ENCODE data around the gene RBKS.

The RBKS gene

DNA sequence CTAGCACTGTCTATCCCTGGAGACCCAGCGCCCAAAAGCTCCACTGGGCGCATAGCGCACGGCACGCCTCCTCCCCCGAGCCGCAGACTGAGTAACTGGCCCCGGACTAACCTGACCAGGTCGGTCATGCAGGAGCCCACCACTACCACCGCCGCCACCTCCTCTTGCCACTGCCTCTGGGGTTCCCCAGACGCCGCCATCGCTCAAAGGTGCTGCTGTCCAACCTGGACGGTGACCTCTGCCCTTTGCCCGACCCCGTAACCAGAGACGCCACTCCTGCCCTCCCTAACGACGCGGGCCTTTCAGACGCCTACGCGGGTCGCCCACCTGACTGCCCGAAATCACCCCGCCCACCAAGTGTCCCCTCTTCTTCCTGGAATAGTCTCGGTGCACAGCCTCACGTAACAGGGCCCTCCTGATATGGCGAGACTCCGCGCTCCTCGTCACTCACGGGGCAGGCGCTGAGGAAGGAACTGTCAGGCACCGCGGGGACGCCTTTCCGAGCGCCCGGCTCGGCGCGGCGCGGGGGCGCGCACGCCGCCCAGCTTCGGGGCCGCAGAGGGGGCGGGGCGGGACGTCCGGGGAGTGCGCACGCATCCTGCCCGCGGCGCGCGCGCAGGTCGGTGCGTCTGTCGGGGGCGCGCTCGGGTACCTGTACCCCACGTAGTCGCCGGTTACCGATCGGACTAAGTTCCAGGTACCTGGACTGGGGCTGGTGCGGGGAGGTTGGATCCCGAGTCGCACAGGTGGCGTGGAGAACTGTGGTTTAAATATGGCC lies at the start of gene RBKS, which contains the start of gene BABAM2:
TSS of gene RBKS (minus strand) at position 242 of the 778 bp plus-strand sequence. CDS start at position 200, 42 bp downstream.
TSS of gene BABAM2 (plus strand) at position 584 of the 778 bp plus-strand sequence. CDS start 3,828 bp downstream, outside the sequence.
- DNase-seq (ENCODE audit: low read depth): peak; percentile 88

DNA sequence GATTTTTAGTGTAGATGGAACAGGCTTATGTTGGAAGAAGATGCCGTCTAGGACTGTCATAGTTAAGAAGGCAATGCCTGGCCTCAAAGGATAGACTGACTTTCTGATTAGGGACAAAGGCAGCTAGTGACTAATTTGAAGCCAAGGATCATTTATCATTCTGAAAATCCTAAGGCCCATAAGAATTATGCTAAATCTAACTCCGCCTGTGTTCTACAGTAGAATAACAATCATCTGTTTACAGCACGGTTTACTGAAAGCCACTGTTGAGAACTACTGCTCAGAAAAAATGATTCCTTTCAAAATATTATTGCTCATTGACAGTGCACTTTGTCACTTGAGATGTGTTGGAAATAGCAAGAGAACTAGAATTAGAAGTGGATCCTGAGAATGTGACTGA lies 44.8 kb upstream of the RBKS start:
- DNase-seq (ENCODE audit: low read depth): no peak

DNA sequence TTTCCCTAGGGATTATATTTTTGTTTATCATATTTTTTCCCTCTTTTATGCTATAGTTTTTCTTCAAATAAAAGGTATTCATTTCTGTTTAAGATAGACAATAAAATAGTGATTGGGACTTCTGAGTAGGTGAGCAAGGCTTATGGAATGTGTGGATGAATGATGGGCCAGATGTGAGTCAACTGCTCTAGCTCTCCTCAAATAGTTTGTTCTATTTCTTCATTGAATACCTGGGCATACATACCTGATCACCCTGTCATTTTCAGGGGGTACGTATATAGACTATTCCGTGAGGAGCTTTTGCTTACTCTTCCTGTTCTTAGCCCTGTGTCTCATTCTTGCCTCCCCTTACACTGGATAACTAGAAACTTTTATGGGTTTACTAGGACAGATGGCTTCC lies 42.2 kb upstream of the RBKS start:
- peak; percentile 67 for DNase-seq (ENCODE audit: low read depth)

DNA sequence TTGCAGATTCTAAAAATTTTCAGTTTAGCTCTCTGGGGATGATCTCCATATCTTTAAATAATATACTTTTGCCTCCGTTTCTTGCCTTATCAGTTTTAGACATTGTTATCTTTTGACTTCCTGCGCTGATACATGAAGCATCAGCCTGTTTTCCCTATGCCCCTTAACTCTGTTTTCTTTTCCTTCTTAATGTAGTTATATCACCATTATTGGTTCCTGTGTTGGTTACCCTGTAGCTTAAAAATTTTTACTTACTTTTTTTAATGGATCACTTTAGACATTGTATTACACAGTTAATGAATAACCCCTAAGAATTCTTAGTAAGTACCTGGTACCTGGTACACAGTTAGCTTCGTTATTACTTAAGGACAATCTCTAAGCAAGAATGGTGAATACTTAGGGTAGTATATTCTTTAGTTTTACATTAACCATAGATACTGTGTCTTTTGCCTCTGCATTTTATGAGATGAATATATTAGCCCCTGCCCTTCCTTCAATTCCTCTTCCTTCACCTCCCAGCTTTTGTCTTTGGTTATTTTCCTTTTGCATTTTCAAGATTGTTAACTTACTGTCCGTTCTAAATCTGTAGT lies 41.3 kb upstream of the RBKS start:
- DNase-seq (ENCODE audit: low read depth): no peak

DNA sequence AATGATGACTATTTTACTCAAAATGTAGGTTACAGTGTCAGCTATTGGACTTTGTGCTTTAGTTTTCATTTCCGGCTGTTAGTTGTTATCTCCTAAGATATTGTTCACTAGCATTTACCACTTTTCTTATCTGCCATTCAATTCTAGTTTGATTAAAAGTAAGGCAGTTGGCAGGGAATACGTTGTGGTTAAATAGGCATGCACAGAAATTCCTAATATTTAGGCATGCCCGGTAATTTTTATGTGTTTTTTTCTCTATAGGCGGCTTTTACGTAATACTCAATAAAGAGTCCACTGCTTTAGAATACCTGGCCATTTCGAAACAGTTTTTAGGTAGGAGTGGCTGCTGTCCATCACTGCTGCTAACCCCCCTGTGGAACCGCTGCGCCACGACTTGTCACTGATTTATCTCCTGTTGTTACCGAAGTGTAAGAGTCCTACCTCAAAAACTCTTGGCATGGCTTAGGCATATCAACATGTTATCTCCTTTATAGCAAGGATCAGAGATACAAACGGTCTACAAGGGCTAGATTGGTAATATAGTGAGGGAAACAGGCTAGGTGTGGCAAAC lies 39.8 kb upstream of the RBKS start:
- DNase-seq (ENCODE audit: low read depth): no peak

DNA sequence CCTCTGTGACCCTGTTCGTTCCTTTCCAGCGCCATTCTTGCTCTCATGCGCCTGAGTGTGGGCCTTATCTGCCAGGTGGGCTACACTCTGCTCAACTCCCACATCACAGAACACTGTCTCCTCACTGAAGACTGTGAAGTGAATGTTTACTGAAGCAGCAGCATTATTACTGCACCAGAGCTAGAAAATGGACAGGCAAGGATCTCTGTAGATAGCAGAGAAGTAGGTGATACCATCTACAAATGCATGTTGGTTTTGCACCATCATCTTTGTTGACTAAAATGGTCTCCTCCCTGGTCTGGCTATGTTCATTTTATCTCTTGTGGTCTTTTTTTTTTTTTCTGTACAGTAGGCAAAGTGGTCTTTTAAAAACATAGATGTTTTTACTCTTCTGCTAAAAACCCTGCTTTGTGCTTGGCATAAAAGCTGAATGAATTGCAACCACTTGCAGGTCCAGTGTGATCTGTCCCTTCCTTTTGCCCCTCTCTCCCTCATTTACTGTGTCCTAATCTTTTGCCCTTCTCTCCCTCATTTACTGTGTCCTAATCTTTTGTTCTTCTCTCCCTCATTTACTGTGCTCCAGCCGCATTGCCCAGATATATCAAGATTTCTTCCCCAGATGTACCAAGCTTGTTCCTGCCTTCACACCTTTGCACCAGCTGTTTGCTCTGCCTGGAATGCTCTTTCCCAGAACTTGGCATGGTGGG lies 35.7 kb upstream of the RBKS start:
- no peak for DNase-seq (ENCODE audit: low read depth)

DNA sequence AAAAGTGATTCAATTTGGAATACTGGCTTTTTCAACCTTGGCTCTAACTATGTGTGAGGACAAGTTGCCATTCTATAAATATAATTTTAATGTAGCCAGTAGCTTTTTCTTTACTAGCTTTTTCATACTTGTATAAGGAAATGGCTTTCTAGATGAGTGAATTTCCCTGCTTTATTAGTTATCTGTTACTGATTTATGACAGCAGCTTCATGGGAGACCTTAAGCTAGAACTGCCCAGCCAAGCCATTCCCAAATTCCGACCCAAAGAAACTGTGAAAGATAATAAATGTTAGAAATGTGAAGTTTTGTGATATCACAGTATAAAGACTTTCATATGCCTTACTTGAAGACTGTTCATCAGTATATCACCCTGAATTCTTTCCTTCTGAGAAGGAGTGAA lies 32.7 kb upstream of the RBKS start:
- DNase-seq (ENCODE audit: low read depth): no peak

DNA sequence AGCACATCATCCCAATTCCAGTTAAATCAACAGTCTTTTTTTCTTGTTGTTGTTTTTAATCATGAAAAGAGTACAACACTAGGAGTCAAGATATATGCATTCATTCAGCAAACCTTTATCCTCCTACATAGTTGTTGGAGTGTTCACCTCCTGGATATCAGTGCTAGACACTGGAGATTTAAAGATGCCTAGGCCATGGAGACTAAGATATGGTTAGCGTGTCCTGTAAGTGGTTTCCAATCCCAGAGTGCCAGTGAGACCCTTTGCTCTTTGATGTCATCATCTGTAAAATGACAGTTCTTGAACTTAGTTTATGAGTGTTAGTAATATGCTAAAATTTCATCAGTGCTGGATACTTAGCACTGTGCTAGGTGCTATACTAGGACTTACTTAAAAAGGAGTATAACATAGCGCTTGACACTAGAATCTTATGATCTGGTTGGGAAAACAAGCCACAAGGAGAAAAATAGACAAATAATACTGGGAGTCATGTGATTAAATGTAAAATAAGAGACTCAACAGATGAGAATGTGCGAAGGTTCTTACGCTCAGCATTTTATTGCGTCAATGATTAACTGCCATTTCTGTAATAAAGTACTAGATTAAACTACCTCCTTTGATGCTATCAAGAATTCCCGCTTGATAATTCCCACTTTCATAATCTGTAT lies 31.8 kb upstream of the RBKS start:
- DNase-seq (ENCODE audit: low read depth): no peak

DNA sequence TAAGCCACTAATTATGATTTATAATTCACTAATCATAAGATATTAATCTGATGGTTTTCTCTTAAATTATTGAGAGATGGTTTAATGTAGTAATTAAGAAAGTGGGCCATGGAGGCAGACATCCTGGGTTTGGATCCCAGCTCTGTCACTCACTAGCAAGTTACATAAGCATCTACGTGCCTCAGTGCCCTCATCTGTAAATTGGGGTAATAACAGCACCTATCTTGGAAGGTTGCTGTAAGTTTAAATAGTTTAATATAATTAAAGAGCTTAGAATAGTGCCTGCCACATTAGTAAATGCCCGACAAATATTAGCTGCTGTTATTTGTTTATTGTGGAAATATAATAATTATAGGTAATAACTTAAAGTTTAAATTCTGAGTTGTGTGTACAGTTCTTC lies 31.2 kb upstream of the RBKS start:
- DNase-seq (ENCODE audit: low read depth): no peak

DNA sequence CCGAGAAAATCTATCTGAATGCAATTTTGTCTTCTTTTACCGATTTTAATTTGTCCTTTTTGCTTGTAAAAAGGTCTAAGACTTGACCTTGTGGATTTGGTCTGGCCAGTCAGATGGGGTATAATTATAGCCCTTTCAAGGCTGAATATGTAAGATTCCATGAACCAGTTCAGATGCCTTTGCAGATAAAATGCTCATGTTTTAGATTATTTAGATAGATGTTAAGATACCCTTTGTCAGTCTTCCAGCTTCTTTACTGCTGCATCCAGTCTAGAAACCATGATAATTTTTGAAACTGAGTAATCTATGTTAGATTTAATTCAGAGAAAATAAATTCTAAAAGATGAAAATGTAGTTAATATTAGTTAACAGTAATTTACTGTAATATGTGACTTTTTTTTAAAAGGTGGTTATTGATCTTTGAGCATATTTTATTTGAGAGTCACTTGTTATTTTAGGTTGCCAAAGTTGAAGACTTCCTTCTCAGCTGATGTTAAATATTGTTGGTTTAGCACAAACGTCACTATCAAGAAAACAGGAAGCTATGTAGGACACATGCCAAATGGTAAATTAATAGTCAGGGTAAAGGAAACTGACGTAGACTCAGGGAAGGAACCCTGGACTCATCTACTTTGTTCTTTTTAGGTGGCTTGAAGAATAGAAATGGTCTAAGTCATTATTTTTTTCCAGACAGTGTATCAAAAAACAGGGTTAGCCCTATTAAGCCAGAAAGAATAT lies 30.1 kb upstream of the RBKS start:
- DNase-seq (ENCODE audit: low read depth): peak; percentile 60

DNA sequence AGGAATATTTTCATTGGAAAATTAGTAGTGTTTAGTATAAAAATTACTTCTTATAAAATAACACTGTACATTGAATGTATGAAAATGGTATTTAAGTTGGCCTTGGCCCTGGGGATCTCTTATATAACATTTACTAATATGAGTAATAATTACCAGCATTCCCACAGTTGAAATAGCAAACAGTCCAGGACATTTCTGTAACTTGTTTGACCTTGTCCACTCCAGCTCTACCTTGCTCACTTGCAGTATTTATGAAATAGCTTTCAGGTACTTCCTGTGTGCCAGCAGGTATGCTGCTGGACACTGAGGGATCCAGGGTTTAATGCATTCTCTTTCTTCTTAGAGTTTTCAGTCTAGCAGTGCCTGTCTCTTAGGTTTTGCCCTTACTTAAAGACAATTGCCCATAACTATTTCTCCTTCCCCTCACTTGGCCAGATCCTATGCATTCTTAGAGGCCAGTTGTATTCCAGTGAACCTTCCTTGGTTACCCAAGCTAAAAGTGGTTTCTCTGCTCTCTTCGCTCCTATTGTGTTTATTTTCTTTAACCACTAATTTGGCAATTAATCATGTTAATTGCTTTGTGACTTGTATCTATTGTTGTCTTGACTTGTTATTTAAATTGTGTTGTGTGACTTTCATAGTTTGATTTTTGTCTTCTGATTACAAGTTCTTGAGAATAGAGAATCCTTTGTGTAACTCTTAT lies 26.3 kb upstream of the RBKS start:
- no peak for DNase-seq (ENCODE audit: low read depth)

DNA sequence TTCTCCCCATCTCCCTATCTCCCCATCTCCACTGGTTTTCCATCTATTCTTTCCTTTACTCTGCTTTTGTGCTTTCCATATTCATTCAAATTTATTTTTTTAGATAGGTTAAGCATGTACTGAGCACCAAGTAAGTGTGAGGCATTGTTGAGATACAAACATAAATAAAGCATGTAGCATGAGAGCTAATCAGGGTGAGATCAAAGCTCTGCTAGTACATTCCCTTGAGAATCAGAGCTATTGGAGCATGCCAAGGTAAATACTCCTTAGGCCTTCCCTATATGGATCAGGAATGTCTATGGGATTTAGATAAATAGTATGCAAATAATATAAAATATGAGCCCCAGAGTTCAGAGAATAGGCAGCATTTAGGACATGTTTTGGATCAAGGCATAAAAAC lies 25.7 kb upstream of the RBKS start:
- peak; percentile 33 for DNase-seq (ENCODE audit: low read depth)

DNA sequence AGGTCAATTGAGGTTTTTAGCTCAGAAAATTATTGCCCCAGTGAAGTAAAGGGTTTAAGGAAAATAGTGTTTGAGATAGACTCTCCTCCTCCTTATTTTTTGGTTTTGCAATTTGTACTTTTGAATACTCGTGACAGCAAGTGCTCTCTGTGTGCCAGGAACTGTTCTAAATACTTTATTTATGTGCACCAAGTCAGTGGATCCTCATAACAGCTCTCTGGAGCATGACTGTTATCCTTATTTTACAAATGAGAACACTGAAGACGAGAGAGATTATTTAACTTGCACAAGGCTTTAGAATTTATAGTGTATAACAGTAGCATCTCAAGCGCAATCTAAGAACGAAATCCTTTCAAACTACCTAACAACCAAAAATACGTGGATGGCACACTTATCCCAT lies 25.0 kb upstream of the RBKS start:
- DNase-seq (ENCODE audit: low read depth): no peak

DNA sequence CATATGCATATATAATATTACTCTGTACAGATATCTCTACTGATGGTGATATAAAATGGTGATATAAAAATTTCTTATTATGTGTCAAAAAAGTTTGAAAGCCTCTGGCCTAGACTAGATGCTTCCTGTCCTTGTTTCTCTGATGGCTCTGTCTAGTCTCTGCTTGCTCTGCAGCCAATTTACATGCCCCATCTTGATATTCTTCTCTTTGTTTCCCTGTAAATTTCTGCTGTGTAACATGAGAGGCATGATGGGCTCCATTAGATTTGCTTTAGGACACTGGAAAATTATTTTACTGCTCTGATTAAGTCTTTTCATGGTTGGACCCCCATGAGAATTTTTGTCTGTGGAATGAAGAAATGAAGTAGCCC lies 24.6 kb upstream of the RBKS start:
- DNase-seq (ENCODE audit: low read depth): no peak

DNA sequence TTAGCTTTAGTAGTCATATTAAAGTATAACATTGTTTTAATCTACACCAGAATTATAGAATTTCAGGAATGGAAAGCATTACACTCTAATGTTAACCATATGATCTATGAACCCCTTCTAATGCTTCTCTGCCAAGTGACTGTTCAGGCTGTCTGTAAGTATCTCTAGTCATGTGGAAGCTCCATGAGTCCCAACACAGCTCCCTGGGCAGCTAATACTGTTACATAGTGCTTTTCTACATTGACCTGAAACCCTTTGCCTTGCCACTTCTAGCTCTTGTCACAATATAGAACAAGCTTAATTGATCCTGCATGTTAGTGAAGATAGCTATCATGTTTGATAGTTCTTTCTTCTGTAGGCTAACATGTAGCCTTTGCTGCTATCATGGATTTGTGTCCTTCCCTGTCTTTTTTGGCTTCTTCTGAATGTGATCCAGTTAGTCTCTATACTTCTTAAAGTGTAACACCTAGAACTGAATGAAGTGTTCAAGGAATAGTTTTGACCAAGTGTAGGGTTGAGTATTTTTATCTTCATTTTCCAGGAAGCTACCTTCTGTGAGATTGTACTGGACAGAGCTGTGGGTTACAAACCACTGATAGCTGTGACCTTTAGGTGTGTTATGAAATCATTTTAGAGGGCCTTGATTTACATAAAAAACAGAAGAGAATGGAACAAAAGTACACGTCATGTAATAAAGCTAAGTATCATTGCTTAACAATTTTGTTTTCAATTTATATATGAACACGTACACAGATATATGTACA lies 24.0 kb upstream of the RBKS start:
- peak; percentile 34 for DNase-seq (ENCODE audit: low read depth)

DNA sequence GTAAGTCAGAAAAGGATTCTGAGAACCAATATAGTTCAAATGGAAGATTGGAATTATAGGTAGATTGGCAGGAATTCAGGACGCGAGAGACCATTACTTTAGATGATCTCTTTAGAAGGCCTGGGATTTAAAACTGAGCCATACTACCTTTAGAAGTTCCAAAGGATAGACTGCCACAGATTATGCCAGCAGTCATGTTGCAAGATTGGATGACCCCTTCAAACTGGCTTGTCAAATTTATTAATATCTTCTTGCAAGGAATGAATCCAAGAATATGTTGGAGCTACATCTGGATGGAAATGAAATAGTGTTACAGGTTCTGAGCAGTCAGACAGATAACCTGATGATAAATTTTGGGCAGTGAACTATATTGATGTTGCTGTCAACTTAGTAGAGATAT lies 22.3 kb upstream of the RBKS start:
- no peak for DNase-seq (ENCODE audit: low read depth)

DNA sequence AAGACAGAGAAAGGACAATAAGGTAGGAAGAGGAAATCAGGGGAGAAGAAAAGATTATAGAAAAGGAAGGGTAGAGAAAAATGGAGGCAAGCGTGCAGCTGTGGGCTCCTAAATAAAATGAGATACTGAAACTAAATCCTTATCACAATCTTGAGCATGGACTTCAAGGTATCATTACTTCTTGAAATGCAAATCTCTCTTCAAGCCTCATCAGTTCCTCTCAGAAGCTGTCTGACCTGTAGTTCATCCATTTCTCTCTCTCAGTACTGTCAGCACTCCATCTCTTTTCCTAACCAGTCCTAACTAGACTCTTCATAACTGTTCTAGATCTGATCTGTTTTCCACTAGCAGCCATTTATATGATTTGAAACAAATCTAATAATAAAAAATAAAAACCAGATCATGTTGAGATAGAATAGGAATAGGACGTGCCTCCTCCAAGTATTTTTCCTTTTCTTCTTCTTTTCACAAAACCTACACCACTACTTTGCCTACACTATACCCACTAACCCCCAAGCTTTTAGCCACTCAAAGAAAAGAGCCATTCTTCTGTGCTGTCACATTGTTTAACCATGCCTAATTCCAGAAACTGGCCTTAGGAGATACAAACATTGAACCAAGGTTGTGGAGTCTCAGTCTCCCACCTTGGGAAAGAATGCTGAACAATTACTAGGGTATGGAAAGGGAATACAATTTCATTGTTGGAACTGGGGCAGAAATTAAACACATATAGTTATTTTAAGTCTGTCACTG lies 21.4 kb upstream of the RBKS start:
- DNase-seq (ENCODE audit: low read depth): no peak

DNA sequence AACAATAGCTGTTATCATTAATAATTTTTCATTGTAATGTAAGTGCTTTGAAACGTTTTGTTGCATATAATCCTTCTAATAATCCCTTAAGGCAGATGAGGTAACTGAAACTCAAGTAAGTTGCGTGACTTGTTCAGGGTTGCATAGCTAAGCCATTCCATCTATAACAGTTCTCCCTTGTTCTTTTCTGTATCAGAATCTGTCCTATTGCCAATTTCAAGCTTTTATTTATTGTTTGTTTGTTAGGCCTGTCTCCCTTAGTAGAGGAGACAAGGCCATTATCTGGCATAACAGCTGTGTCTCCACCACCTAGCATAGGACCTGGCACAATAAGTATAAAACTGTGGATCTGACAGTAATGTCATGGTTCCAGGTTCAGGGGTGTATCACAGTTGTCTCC lies 19.7 kb upstream of the RBKS start:
- DNase-seq (ENCODE audit: low read depth): no peak

DNA sequence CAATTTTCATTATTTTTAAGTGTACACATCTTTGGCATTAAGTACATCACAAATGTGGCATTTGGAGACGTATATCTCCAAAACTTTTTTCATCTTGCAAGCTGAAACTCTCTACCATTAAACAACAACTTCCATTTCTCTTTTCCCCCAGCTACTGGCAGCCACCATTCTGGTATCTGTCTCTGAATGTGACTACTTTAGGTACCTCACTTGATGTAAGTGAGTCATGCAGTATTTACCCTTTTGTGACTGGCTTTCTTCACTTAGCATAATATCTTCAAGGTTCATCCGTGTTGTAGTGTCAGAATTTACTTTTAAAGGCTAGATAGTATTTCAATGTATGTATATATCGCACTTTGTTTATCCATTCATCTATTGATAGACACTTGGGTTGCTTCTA lies 17.4 kb upstream of the RBKS start:
- no peak for DNase-seq (ENCODE audit: low read depth)
